Measurements from ENCODE around the gene NCL. TPM values are rescaled to one million over a fixed set of nuclear protein-coding genes. Genes with fewer than 3 reads are reported as not detected.

NCL gene
- polyA plus RNA-seq, 1 donor from 2014 or later: 101 TPM

DNA sequence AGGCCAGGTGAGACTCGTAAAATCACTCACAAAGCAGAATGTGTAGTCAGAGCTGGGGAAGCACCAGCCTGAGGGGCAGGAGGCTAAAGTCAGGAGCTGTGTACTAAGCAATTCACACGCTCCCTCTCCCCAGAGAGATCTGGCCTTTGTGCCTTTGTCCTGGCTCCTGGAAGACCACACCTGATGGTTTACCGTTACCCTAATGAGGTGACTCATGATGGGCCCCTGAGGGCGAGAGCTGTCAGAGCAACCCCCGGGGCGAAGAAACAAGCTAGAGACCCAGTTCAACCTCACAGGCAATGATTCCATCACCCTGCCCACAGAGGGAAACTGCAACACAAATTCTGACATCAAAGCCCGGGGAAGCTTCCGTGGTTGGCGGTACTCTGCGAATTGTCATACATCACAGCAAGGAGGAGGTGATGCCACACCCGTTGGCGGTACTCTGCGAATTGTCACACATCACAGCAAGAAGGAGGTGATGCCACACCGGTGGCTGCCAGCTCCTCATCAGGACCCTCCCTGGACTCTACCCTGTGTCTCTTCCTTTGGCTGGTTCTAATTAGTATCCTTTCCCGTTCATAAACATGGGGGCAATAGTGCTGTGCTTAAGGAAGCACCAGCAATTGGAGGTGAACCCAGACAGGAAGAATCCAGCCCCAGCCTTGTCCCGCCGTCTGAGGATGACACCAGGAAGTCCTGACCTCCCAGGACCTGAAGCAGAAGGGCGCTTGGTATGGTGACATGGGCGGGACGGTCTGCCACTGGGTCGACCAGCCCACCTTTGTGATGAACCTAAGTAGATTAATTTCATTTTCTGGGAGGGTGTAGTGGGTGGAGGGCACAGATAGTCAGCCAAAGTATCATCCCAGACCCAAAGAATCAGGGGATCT lies 38.2 kb downstream of the NCL start:
- no peaks in the 10 kb centered on the region for H3F3A ChIP-seq (ENCODE audit: insufficient read depth, low read length, poor library complexity, severe bottlenecking)
- H3K4me2 ChIP-seq (ENCODE audit: low read length): no peak overlapping the region
- no peak overlapping the region for H3K9ac ChIP-seq (ENCODE audit: low read length)
- H3K9me3 ChIP-seq (ENCODE audit: low read length): no peaks in the 10 kb centered on the region
- no peaks in the 10 kb centered on the region for H3K27me3 ChIP-seq (ENCODE audit: insufficient read depth, low read depth, low read length)
- no peaks in the 10 kb centered on the region for H3K36me3 ChIP-seq (ENCODE audit: insufficient read depth, low read length)
- no peak overlapping the region for H3K27ac ChIP-seq (ENCODE audit: low read length)
- no peak overlapping the region for H2AFZ ChIP-seq (ENCODE audit: low read depth, low read length)
- no peaks in the 10 kb centered on the region for H4K20me1 ChIP-seq (ENCODE audit: insufficient read depth)
- H3K4me3 ChIP-seq (ENCODE audit: low read length): no peak overlapping the region
- H3K79me2 ChIP-seq (replicated peaks; ENCODE audit: insufficient read depth, low read length): no peaks in the 10 kb centered on the region
- TF ChIP-seq RAD21 (conservative IDR thresholded peaks at IDR 0.05) (no peak), POLR2AphosphoS5 (IDR thresholded peaks at IDR 0.05) (no peak), TAF1 (IDR thresholded peaks at IDR 0.05; ENCODE audit: low read depth) (no peak), SMC3 (conservative IDR thresholded peaks at IDR 0.05; ENCODE audit: poor library complexity) (no peak), EZH2 (IDR thresholded peaks at IDR 0.05; ENCODE audit: borderline replicate concordance, insufficient read depth, low read length, poor library complexity, severe bottlenecking) (no peak), EP300 (conservative IDR thresholded peaks at IDR 0.05; ENCODE audit: poor library complexity, severe bottlenecking) (no peak), MXI1 (conservative IDR thresholded peaks at IDR 0.05; ENCODE audit: poor library complexity, severe bottlenecking) (no peak)
- TF ChIP-seq, protein P1, sequence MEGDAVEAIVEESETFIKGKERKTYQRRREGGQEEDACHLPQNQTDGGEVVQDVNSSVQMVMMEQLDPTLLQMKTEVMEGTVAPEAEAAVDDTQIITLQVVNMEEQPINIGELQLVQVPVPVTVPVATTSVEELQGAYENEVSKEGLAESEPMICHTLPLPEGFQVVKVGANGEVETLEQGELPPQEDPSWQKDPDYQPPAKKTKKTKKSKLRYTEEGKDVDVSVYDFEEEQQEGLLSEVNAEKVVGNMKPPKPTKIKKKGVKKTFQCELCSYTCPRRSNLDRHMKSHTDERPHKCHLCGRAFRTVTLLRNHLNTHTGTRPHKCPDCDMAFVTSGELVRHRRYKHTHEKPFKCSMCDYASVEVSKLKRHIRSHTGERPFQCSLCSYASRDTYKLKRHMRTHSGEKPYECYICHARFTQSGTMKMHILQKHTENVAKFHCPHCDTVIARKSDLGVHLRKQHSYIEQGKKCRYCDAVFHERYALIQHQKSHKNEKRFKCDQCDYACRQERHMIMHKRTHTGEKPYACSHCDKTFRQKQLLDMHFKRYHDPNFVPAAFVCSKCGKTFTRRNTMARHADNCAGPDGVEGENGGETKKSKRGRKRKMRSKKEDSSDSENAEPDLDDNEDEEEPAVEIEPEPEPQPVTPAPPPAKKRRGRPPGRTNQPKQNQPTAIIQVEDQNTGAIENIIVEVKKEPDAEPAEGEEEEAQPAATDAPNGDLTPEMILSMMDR (IDR thresholded peaks at IDR 0.05; ENCODE audit: poor library complexity, severe bottlenecking): no peak
- TF ChIP-seq, protein P2, sequence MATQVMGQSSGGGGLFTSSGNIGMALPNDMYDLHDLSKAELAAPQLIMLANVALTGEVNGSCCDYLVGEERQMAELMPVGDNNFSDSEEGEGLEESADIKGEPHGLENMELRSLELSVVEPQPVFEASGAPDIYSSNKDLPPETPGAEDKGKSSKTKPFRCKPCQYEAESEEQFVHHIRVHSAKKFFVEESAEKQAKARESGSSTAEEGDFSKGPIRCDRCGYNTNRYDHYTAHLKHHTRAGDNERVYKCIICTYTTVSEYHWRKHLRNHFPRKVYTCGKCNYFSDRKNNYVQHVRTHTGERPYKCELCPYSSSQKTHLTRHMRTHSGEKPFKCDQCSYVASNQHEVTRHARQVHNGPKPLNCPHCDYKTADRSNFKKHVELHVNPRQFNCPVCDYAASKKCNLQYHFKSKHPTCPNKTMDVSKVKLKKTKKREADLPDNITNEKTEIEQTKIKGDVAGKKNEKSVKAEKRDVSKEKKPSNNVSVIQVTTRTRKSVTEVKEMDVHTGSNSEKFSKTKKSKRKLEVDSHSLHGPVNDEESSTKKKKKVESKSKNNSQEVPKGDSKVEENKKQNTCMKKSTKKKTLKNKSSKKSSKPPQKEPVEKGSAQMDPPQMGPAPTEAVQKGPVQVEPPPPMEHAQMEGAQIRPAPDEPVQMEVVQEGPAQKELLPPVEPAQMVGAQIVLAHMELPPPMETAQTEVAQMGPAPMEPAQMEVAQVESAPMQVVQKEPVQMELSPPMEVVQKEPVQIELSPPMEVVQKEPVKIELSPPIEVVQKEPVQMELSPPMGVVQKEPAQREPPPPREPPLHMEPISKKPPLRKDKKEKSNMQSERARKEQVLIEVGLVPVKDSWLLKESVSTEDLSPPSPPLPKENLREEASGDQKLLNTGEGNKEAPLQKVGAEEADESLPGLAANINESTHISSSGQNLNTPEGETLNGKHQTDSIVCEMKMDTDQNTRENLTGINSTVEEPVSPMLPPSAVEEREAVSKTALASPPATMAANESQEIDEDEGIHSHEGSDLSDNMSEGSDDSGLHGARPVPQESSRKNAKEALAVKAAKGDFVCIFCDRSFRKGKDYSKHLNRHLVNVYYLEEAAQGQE (IDR thresholded peaks at IDR 0.05; ENCODE audit: borderline replicate concordance): no peak
- no peaks in the 10 kb centered on the region for H3K9me2 ChIP-seq (ENCODE audit: insufficient read depth, low read length)

DNA sequence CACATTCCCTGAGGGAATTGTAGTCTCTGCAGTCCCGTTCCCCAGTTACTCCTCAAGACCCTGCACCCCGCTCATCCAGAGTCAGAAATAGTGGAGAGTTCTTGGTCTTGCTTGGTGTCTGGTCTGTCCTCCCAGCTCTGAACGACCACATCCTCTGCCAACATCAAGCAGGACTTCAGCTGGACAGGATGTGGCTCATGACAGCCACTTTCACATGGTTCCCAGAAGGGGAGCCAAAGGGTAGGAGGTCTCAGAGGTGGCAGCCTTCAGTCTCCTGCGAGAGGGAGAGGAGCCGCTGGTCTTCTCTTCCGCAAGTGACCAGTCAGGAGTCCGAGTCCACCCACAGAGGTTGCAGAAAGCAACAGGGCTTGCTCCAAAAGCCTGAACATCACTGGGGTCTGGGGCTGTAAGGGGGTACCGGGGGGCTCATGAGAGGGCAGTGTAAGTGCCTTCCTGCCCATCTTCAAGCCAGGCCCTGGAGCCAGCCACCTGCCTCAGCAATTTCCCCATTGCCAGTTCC lies 38.9 kb downstream of the NCL start:
- H3K27ac ChIP-seq (ENCODE audit: low read length): no peak overlapping the region
- H4K20me1 ChIP-seq (ENCODE audit: insufficient read depth): no peaks in the 10 kb centered on the region
- H3K27me3 ChIP-seq (ENCODE audit: insufficient read depth, low read depth, low read length): no peaks in the 10 kb centered on the region
- H3F3A ChIP-seq (ENCODE audit: insufficient read depth, low read length, poor library complexity, severe bottlenecking): no peaks in the 10 kb centered on the region
- no peaks in the 10 kb centered on the region for H3K36me3 ChIP-seq (ENCODE audit: insufficient read depth, low read length)
- H3K9me2 ChIP-seq (ENCODE audit: insufficient read depth, low read length): no peaks in the 10 kb centered on the region
- no peaks in the 10 kb centered on the region for H3K9me3 ChIP-seq (ENCODE audit: low read length)
- H2AFZ ChIP-seq (ENCODE audit: low read depth, low read length): no peak overlapping the region
- no peaks in the 10 kb centered on the region for H3K79me2 ChIP-seq (replicated peaks; ENCODE audit: insufficient read depth, low read length)
- no peak for TF ChIP-seq EP300 (conservative IDR thresholded peaks at IDR 0.05; ENCODE audit: poor library complexity, severe bottlenecking)
- TF ChIP-seq SMC3 (conservative IDR thresholded peaks at IDR 0.05; ENCODE audit: poor library complexity): no peak
- TF ChIP-seq TAF1 (IDR thresholded peaks at IDR 0.05; ENCODE audit: low read depth): no peak
- TF ChIP-seq, protein P1 (IDR thresholded peaks at IDR 0.05; ENCODE audit: poor library complexity, severe bottlenecking): no peak
- no peak for TF ChIP-seq RAD21 (conservative IDR thresholded peaks at IDR 0.05)
- TF ChIP-seq, protein P2 (IDR thresholded peaks at IDR 0.05; ENCODE audit: borderline replicate concordance): no peak
- no peak for TF ChIP-seq EZH2 (IDR thresholded peaks at IDR 0.05; ENCODE audit: borderline replicate concordance, insufficient read depth, low read length, poor library complexity, severe bottlenecking)
- no peak for TF ChIP-seq POLR2AphosphoS5 (IDR thresholded peaks at IDR 0.05)
- TF ChIP-seq MXI1 (conservative IDR thresholded peaks at IDR 0.05; ENCODE audit: poor library complexity, severe bottlenecking): no peak
- no peak overlapping the region for H3K4me3 ChIP-seq (ENCODE audit: low read length)
- H3K9ac ChIP-seq (ENCODE audit: low read length): no peak overlapping the region
- H3K4me2 ChIP-seq (ENCODE audit: low read length): no peak overlapping the region

Measured in neural cell (in vitro differentiated cells).